ENCODE results near the gene CD96. TPM values are rescaled to one million over a fixed set of nuclear protein-coding genes. Genes with fewer than 3 reads are reported as not detected.

The CD96 gene
- total and polyA plus RNA-seq, 4 donors = 0.69 to 3.1 (median 2.4) TPM

DNA sequence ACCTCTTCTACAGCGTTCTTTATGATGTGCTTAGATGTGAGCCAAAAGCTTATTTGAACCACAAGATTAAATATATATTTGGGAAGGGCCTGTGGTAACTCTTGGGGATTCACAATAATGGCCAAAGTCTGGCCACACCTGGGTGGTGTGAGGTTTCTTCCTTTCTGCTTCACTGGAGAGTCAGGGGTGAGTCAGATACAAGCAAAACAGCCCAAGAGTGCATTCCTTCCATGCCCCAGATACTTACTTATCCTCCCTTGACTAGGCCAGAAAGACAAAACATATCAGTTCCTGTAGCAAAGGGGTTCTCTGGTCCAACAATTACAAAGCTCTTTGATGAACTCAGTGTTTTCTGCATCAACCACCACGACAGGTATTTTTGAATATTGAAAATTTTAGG lies 52.2 kb downstream of the CD96 start:
- no peak overlapping the region for H3K4me3 ChIP-seq
- H3K9ac ChIP-seq (ENCODE audit: insufficient read depth in 1 of 2, low read length in 2 of 2) = no peak overlapping the region
- H3K27me3 ChIP-seq (ENCODE audit: control insufficient read depth in 3 of 3, insufficient read depth in 3 of 3, low read length in 2 of 3) = no peaks in the 10 kb centered on the region
- H3K9me3 ChIP-seq (ENCODE audit: control insufficient read depth in 4 of 4, insufficient read depth in 3 of 4, low read length in 3 of 4) = no peaks in the 10 kb centered on the region
- no peaks in the 10 kb centered on the region for H3K36me3 ChIP-seq (ENCODE audit: control insufficient read depth in 4 of 4, insufficient read depth in 4 of 4, low read length in 4 of 4)
- ATAC-seq (ENCODE audit: insufficient read depth, low FRiP score) = peak; percentile 33
- peak overlapping the region in 1 of 2 donors; percentile 49 for H3K27ac ChIP-seq (ENCODE audit: low read depth in 1 of 2, low read length in 1 of 2)
- peaks cover 0 to 3% (median 0%) of the 10 kb centered on the region in 5 donors for H3K4me1 ChIP-seq (ENCODE audit: control insufficient read depth in 5 of 5, insufficient read depth in 5 of 5, low read length in 5 of 5)
- 80 to 83% methylated on average over 2 of the region's 2 CpGs for WGBS, 2 donors
- TF ChIP-seq, protein P1, sequence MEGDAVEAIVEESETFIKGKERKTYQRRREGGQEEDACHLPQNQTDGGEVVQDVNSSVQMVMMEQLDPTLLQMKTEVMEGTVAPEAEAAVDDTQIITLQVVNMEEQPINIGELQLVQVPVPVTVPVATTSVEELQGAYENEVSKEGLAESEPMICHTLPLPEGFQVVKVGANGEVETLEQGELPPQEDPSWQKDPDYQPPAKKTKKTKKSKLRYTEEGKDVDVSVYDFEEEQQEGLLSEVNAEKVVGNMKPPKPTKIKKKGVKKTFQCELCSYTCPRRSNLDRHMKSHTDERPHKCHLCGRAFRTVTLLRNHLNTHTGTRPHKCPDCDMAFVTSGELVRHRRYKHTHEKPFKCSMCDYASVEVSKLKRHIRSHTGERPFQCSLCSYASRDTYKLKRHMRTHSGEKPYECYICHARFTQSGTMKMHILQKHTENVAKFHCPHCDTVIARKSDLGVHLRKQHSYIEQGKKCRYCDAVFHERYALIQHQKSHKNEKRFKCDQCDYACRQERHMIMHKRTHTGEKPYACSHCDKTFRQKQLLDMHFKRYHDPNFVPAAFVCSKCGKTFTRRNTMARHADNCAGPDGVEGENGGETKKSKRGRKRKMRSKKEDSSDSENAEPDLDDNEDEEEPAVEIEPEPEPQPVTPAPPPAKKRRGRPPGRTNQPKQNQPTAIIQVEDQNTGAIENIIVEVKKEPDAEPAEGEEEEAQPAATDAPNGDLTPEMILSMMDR (IDR thresholded peaks at IDR 0.05; ENCODE audit: control extremely low read depth, extremely low read depth) = no peak
- no peak for DNase-seq

DNA sequence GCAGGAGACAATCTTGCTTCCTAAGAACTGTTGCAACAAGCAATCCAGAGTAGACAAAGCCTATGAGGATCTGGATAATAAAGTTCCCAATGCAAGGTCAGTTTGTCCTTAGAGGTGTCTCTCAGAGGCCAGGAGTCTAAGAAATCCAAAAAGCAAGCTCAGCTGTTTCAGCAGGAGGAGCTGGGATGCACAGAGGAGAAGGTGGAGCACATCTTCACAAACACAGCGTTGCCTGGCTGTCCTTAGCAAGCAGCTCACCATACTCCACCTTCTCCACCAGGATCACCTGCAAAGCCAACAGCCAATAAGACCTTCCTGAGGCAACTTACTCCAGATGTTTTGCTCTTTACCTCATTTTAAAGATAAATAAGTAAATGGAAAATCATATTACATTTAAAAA lies 52.8 kb downstream of the CD96 start:
- Histone ChIP-seq H3K27me3 (ENCODE audit: control insufficient read depth in 3 of 3, insufficient read depth in 3 of 3, low read length in 2 of 3) (no peaks in the 10 kb centered on the region), H3K27ac (ENCODE audit: low read depth in 1 of 2, low read length in 1 of 2) (peak overlapping the region in 1 of 2 donors; percentile 67), H3K4me3 (no peak overlapping the region), H3K4me1 (ENCODE audit: control insufficient read depth in 5 of 5, insufficient read depth in 5 of 5, low read length in 5 of 5) (peaks cover 0 to 3% (median 0%) of the 10 kb centered on the region in 5 donors), H3K9ac (ENCODE audit: insufficient read depth in 1 of 2, low read length in 2 of 2) (no peak overlapping the region), H3K9me3 (ENCODE audit: control insufficient read depth in 4 of 4, insufficient read depth in 3 of 4, low read length in 3 of 4) (no peaks in the 10 kb centered on the region), H3K36me3 (ENCODE audit: control insufficient read depth in 4 of 4, insufficient read depth in 4 of 4, low read length in 4 of 4) (no peaks in the 10 kb centered on the region)
- WGBS, 2 donors = 0 to 63% methylated on average over 1 of the region's 1 CpG
- DNase-seq = no peak
- TF ChIP-seq, protein P1 (IDR thresholded peaks at IDR 0.05; ENCODE audit: control extremely low read depth, extremely low read depth) = no peak
- ATAC-seq (ENCODE audit: insufficient read depth, low FRiP score) = no peak

DNA sequence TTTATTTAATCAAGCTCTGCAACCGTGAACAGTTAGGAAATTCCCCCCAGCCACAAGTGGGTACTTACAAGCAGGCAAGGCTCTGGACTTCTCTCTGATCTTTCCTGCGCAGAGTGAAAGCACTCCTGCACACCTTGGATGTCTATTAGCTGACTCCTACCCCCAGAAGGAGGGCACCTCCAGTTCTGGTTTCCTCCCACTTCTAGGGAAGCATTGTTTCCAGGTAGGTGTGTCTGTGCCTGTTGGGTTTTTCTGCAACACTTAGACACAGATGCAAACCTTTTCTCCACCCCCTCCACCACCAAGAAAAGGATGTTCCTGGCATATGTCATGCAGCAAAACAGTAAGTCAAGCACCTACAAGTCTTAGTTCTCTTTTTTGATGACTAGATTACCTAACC lies 53.2 kb downstream of the CD96 start, which contains the start of gene ZBED2:
Gene ZBED2 (minus strand): TSS at position 115 of the 400 bp plus-strand sequence. CDS start 1,145 bp downstream, outside the sequence.
- no peak within 1 kb of the TSS for H3K4me3 ChIP-seq
- 57 to 72% methylated on average over 2 of the region's 2 CpGs for WGBS, 2 donors
- no peak within 1 kb of the TSS for H3K9ac ChIP-seq (ENCODE audit: insufficient read depth in 1 of 2, low read length in 2 of 2)
- peaks cover 0 to 3% (median 0%) of the 10 kb centered on the region in 5 donors for H3K4me1 ChIP-seq (ENCODE audit: control insufficient read depth in 5 of 5, insufficient read depth in 5 of 5, low read length in 5 of 5)
- DNase-seq = peak; percentile 13 to 65 (median 39)
- H3K36me3 ChIP-seq (ENCODE audit: control insufficient read depth in 4 of 4, insufficient read depth in 4 of 4, low read length in 4 of 4) = no peaks in the 10 kb centered on the region
- H3K9me3 ChIP-seq (ENCODE audit: control insufficient read depth in 4 of 4, insufficient read depth in 3 of 4, low read length in 3 of 4) = no peaks in the 10 kb centered on the region
- TF ChIP-seq, protein P1 (IDR thresholded peaks at IDR 0.05; ENCODE audit: control extremely low read depth, extremely low read depth) = no peak
- peak within 1 kb of the TSS in 1 of 2 donors; percentile 67 for H3K27ac ChIP-seq (ENCODE audit: low read depth in 1 of 2, low read length in 1 of 2)
- ATAC-seq (ENCODE audit: insufficient read depth, low FRiP score) = peak; percentile 87
- no peaks in the 10 kb centered on the region for H3K27me3 ChIP-seq (ENCODE audit: control insufficient read depth in 3 of 3, insufficient read depth in 3 of 3, low read length in 2 of 3)

DNA sequence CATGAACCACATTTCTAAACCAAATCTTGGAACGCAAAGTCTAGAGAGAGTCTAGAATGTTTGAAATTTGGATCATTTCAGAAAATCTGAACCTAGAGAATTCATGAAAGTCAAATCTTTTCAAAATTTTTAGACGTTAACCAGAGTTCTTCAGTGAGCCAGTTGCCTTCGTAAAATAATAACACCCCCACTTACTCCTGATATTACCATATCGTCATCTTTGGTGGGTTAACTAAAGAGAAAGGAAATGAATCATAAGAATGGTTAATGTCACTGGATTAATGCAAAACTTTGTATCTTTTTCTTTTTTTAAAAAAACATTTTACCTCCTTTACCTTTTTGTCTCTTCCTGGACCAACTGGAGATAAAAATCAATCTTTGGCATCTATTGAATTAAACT lies 54.3 kb downstream of the CD96 start:
- Histone ChIP-seq H3K27ac (ENCODE audit: low read depth in 1 of 2, low read length in 1 of 2) (no peak overlapping the region), H3K9ac (ENCODE audit: insufficient read depth in 1 of 2, low read length in 2 of 2) (no peak overlapping the region), H3K27me3 (ENCODE audit: control insufficient read depth in 3 of 3, insufficient read depth in 3 of 3, low read length in 2 of 3) (no peaks in the 10 kb centered on the region), H3K4me3 (no peak overlapping the region), H3K36me3 (ENCODE audit: control insufficient read depth in 4 of 4, insufficient read depth in 4 of 4, low read length in 4 of 4) (no peaks in the 10 kb centered on the region), H3K9me3 (ENCODE audit: control insufficient read depth in 4 of 4, insufficient read depth in 3 of 4, low read length in 3 of 4) (no peaks in the 10 kb centered on the region), H3K4me1 (ENCODE audit: control insufficient read depth in 5 of 5, insufficient read depth in 5 of 5, low read length in 5 of 5) (peaks cover 0 to 3% (median 0%) of the 10 kb centered on the region in 5 donors)
- DNase-seq (no peak), ATAC-seq (ENCODE audit: insufficient read depth, low FRiP score) (no peak)
- TF ChIP-seq, protein P1 (IDR thresholded peaks at IDR 0.05; ENCODE audit: control extremely low read depth, extremely low read depth) = no peak
- 84 to 88% methylated on average over 4 of the region's 4 CpGs for WGBS, 2 donors

Data from lung (tissue), 12 donors.